ENCODE data around the gene IL6.

DNA sequence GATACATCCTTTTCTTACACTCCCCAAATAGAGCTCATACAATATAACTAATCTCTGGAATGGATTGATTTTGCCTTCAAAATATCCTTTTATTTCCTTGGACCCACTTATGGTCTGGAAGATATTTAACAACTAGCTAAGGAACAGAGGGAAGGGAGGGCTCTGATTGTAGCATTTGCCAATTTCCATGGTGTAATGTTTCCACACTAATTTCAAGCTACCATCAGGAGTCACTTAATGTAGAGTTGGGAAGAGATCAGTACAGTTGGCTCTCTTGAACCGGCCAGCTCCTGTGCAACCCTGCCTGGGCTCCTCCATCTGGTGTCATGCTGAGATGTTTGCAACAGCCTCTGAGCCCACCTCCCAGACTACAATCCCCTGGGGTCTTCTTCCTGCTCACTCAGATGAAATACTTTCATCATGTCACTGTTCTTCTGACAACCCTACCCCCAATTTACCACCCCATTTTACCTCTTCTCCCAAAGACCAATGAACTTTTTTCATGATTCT lies 8.0 kb upstream of the IL6 start:
- TF ChIP-seq, protein P1, sequence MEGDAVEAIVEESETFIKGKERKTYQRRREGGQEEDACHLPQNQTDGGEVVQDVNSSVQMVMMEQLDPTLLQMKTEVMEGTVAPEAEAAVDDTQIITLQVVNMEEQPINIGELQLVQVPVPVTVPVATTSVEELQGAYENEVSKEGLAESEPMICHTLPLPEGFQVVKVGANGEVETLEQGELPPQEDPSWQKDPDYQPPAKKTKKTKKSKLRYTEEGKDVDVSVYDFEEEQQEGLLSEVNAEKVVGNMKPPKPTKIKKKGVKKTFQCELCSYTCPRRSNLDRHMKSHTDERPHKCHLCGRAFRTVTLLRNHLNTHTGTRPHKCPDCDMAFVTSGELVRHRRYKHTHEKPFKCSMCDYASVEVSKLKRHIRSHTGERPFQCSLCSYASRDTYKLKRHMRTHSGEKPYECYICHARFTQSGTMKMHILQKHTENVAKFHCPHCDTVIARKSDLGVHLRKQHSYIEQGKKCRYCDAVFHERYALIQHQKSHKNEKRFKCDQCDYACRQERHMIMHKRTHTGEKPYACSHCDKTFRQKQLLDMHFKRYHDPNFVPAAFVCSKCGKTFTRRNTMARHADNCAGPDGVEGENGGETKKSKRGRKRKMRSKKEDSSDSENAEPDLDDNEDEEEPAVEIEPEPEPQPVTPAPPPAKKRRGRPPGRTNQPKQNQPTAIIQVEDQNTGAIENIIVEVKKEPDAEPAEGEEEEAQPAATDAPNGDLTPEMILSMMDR (IDR thresholded peaks at IDR 0.05) = no peak
- no peak for TF ChIP-seq POLR2A (IDR thresholded peaks at IDR 0.05)

Data from right lobe of liver (tissue), 4 donors.